K562 (cell line): ENCODE data around the gene FOS.

Experiments
- ATF1 ChIP-seq, 2 experiments: fragments of 450-650 bp in 1 of 2; IDR thresholded peaks; 2 replicates each; pipeline ENCODE4 v1.6.1; 2016; ENCODE audit warnings: missing compliant biosample characterization in 1 of 2, missing genetic modification characterization in 1 of 2
- MAFF ChIP-seq: IDR thresholded peaks from 2 replicates; pipeline ENCODE4 v1.6.1; 2012; ENCODE audit warnings: low read length, improper control_type of control experiment
- TAF1 ChIP-seq: IDR thresholded peaks from 2 replicates; pipeline ENCODE4 v1.6.1; 2011; ENCODE audit warnings: mild to moderate bottlenecking, low read length, moderate library complexity; ENCODE audit not compliant: insufficient read depth, control insufficient read depth, severe bottlenecking; ENCODE audit errors: extremely low read depth
- ZNF445 ChIP-seq: fragments of 250-450 bp; sonication (Bioruptor Pico); IDR thresholded peaks from 2 replicates; pipeline ENCODE4 v1.4.0; 2020; ENCODE audit warnings: low read depth, mild to moderate bottlenecking, moderate library complexity
- ZNF766 ChIP-seq: fragments of 200-800 bp; sonication (Bioruptor generic); conservative IDR thresholded peaks from 2 replicates; pipeline ENCODE4 v1.6.1; 2016; ENCODE audit warnings: missing genetic modification characterization, missing compliant biosample characterization
- TF ChIP-seq, protein P1 (sequence below): fragments of 250-450 bp; sonication (Bioruptor Pico); IDR thresholded peaks from 2 replicates; pipeline ENCODE4 v1.4.0; 2020; ENCODE audit warnings: mild to moderate bottlenecking
- TF ChIP-seq, protein P2 (sequence below), 2 experiments: fragments of 450-650 bp; formaldehyde crosslinking in 1 of 2; IDR thresholded peaks; 2 replicates each; pipeline versions ENCODE4 v1.4.0 to v1.6.1; 2014 to 2020; ENCODE audit warnings: mild to moderate bottlenecking in 2 of 2, borderline replicate concordance in 1 of 2, low read depth in 1 of 2
- TF ChIP-seq, protein P3 (sequence below): IDR thresholded peaks from 2 replicates; pipeline ENCODE4 v1.6.1; 2016; ENCODE audit warnings: missing genetic modification characterization, missing compliant biosample characterization
- TF ChIP-seq, protein P4 (sequence below): sonication (generic); formaldehyde crosslinking; IDR thresholded peaks from 2 replicates; pipeline ENCODE4 v1.8.1; 2023; ENCODE audit warnings: missing genetic modification reagents, mild to moderate bottlenecking, borderline replicate concordance

DNA sequence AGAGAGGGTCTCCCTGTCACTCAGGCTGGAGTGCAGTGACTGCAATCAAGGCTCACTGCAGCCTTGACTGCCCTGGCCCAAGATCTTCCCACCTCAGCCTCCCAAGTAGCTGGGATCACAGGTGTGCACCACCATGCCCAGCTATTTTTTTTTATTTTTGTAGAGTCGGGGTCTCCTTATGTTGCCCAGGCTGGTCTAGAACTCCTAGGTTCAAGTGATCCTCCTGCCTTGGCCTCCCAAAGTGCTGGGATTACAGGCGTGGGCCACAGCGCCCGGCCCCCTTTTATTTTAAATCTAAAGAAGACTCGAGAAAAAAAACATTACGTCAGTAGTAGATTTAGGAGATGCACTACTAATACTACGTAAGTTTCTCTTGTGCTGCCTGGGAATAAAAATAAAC lies 14.3 kb downstream of the FOS start:
- TF ChIP-seq, protein P1, sequence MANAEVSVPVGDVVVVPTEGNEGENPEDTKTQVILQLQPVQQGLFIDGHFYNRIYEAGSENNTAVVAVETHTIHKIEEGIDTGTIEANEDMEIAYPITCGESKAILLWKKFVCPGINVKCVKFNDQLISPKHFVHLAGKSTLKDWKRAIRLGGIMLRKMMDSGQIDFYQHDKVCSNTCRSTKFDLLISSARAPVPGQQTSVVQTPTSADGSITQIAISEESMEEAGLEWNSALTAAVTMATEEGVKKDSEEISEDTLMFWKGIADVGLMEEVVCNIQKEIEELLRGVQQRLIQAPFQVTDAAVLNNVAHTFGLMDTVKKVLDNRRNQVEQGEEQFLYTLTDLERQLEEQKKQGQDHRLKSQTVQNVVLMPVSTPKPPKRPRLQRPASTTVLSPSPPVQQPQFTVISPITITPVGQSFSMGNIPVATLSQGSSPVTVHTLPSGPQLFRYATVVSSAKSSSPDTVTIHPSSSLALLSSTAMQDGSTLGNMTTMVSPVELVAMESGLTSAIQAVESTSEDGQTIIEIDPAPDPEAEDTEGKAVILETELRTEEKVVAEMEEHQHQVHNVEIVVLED (CRISPR knock-in tag): no peak
- TF ChIP-seq, protein P2, sequence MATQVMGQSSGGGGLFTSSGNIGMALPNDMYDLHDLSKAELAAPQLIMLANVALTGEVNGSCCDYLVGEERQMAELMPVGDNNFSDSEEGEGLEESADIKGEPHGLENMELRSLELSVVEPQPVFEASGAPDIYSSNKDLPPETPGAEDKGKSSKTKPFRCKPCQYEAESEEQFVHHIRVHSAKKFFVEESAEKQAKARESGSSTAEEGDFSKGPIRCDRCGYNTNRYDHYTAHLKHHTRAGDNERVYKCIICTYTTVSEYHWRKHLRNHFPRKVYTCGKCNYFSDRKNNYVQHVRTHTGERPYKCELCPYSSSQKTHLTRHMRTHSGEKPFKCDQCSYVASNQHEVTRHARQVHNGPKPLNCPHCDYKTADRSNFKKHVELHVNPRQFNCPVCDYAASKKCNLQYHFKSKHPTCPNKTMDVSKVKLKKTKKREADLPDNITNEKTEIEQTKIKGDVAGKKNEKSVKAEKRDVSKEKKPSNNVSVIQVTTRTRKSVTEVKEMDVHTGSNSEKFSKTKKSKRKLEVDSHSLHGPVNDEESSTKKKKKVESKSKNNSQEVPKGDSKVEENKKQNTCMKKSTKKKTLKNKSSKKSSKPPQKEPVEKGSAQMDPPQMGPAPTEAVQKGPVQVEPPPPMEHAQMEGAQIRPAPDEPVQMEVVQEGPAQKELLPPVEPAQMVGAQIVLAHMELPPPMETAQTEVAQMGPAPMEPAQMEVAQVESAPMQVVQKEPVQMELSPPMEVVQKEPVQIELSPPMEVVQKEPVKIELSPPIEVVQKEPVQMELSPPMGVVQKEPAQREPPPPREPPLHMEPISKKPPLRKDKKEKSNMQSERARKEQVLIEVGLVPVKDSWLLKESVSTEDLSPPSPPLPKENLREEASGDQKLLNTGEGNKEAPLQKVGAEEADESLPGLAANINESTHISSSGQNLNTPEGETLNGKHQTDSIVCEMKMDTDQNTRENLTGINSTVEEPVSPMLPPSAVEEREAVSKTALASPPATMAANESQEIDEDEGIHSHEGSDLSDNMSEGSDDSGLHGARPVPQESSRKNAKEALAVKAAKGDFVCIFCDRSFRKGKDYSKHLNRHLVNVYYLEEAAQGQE (IDR thresholded peaks at IDR 0.05; ENCODE audit: borderline replicate concordance): no peak
- TF ChIP-seq, protein P2 (CRISPR knock-in tag; IDR thresholded peaks at IDR 0.05; ENCODE audit: low read depth): no peak
- TF ChIP-seq ATF1 (CRISPR knock-in tag; IDR thresholded peaks at IDR 0.05) (no peak), ATF1 (tag; IDR thresholded peaks at IDR 0.05) (no peak), TAF1 (no peak), MAFF (no peak), ZNF766 (no peak), ZNF445 (CRISPR knock-in tag) (no peak)
- TF ChIP-seq, protein P3, sequence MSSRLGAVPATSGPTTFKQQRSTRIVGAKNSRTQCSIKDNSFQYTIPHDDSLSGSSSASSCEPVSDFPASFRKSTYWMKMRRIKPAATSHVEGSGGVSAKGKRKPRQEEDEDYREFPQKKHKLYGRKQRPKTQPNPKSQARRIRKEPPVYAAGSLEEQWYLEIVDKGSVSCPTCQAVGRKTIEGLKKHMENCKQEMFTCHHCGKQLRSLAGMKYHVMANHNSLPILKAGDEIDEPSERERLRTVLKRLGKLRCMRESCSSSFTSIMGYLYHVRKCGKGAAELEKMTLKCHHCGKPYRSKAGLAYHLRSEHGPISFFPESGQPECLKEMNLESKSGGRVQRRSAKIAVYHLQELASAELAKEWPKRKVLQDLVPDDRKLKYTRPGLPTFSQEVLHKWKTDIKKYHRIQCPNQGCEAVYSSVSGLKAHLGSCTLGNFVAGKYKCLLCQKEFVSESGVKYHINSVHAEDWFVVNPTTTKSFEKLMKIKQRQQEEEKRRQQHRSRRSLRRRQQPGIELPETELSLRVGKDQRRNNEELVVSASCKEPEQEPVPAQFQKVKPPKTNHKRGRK (tag): no peak
- TF ChIP-seq, protein P4, sequence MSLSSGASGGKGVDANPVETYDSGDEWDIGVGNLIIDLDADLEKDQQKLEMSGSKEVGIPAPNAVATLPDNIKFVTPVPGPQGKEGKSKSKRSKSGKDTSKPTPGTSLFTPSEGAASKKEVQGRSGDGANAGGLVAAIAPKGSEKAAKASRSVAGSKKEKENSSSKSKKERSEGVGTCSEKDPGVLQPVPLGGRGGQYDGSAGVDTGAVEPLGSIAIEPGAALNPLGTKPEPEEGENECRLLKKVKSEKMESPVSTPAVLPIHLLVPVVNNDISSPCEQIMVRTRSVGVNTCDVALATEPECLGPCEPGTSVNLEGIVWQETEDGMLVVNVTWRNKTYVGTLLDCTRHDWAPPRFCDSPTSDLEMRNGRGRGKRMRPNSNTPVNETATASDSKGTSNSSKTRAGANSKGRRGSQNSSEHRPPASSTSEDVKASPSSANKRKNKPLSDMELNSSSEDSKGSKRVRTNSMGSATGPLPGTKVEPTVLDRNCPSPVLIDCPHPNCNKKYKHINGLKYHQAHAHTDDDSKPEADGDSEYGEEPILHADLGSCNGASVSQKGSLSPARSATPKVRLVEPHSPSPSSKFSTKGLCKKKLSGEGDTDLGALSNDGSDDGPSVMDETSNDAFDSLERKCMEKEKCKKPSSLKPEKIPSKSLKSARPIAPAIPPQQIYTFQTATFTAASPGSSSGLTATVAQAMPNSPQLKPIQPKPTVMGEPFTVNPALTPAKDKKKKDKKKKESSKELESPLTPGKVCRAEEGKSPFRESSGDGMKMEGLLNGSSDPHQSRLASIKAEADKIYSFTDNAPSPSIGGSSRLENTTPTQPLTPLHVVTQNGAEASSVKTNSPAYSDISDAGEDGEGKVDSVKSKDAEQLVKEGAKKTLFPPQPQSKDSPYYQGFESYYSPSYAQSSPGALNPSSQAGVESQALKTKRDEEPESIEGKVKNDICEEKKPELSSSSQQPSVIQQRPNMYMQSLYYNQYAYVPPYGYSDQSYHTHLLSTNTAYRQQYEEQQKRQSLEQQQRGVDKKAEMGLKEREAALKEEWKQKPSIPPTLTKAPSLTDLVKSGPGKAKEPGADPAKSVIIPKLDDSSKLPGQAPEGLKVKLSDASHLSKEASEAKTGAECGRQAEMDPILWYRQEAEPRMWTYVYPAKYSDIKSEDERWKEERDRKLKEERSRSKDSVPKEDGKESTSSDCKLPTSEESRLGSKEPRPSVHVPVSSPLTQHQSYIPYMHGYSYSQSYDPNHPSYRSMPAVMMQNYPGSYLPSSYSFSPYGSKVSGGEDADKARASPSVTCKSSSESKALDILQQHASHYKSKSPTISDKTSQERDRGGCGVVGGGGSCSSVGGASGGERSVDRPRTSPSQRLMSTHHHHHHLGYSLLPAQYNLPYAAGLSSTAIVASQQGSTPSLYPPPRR: no peak
